ENCODE measurements around the gene YPEL1. TPM values are rescaled to one million over a fixed set of nuclear protein-coding genes. Genes with fewer than 3 reads are reported as not detected.

Gene YPEL1
- total and polyA plus RNA-seq, 2 of the 13 experiments (the other 11 are each of a cell fraction or from before 2014, with no cell fraction given) = 0.33 to 2.5 TPM

- H3K9me3 ChIP-seq (ENCODE audit: low read length) = no peaks in the 10 kb centered on the region
- 87% methylated on average over 11 of the region's 16 CpGs for WGBS (ENCODE audit: low lambda C conversion rate)
- POLR2A ChIA-PET = no interaction called here
- H3K27ac ChIP-seq (ENCODE audit: extremely low read length, insufficient read depth, low read length) = no peak overlapping the region
- FAIRE-seq (no peak), DNase-seq (ENCODE audit: low spot score) (no peak), ATAC-seq (no peak)
- H3K4me1 ChIP-seq (ENCODE audit: insufficient read depth, low read length) = no peaks in the 10 kb centered on the region
- H3K4me3 ChIP-seq (replicated peaks in 1 of 3; ENCODE audit: insufficient read depth in 1 of 3, low read depth in 2 of 3, low read length in 3 of 3) = no peak overlapping the region
- BruUV-seq (replicated peaks) = no TSS peak
- H3K79me2 ChIP-seq (ENCODE audit: insufficient read depth, low read length) = no peaks in the 10 kb centered on the region
- H3K4me2 ChIP-seq (ENCODE audit: low read depth, low read length) = no peak overlapping the region
- H3K9ac ChIP-seq (ENCODE audit: insufficient read depth, low read depth, low read length) = no peak overlapping the region
- peaks cover 26 to 69% of the 10 kb centered on the region in 2 experiments for H3K36me3 ChIP-seq (replicated peaks in 1 of 2; ENCODE audit: control insufficient read depth in 1 of 2, insufficient read depth in 2 of 2, low read length in 2 of 2)
- CTCF ChIA-PET (ENCODE audit: low intra/inter-chr PET ratio, low total read pairs) = no interaction called here
- no peaks in the 10 kb centered on the region for H4K20me1 ChIP-seq (ENCODE audit: insufficient read depth, low read length)
- TF ChIP-seq RFXAP (CRISPR knock-in tag; IDR thresholded peaks at IDR 0.05; ENCODE audit: borderline replicate concordance) = no peak
- TF ChIP-seq ZBTB42 (CRISPR knock-in tag; IDR thresholded peaks at IDR 0.05) = no peak
- no peak for TF ChIP-seq ZNF33A (CRISPR knock-in tag; IDR thresholded peaks at IDR 0.05; ENCODE audit: borderline replicate concordance)
- no peak for TF ChIP-seq ELF1 (CRISPR knock-in tag; IDR thresholded peaks at IDR 0.05)
- no peak for TF ChIP-seq JUNB (CRISPR knock-in tag; IDR thresholded peaks at IDR 0.05; ENCODE audit: borderline replicate concordance)
- TF ChIP-seq RCOR2 (CRISPR knock-in tag; IDR thresholded peaks at IDR 0.05) = no peak
- no peak for TF ChIP-seq ZNF460 (CRISPR knock-in tag; IDR thresholded peaks at IDR 0.05; ENCODE audit: borderline replicate concordance)
- TF ChIP-seq, protein P1, sequence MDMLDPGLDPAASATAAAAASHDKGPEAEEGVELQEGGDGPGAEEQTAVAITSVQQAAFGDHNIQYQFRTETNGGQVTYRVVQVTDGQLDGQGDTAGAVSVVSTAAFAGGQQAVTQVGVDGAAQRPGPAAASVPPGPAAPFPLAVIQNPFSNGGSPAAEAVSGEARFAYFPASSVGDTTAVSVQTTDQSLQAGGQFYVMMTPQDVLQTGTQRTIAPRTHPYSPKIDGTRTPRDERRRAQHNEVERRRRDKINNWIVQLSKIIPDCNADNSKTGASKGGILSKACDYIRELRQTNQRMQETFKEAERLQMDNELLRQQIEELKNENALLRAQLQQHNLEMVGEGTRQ (IDR thresholded peaks at IDR 0.05; ENCODE audit: low read depth, low read length) = no peak
- TF ChIP-seq, protein P1 (CRISPR knock-in tag; IDR thresholded peaks at IDR 0.05; ENCODE audit: borderline replicate concordance) = no peak
- no peak for TF ChIP-seq ZNF564 (CRISPR knock-in tag; IDR thresholded peaks at IDR 0.05)
- TF ChIP-seq, protein P2, sequence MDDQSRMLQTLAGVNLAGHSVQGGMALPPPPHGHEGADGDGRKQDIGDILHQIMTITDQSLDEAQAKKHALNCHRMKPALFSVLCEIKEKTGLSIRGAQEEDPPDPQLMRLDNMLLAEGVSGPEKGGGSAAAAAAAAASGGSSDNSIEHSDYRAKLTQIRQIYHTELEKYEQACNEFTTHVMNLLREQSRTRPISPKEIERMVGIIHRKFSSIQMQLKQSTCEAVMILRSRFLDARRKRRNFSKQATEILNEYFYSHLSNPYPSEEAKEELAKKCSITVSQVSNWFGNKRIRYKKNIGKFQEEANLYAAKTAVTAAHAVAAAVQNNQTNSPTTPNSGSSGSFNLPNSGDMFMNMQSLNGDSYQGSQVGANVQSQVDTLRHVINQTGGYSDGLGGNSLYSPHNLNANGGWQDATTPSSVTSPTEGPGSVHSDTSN (CRISPR knock-in tag; IDR thresholded peaks at IDR 0.05; ENCODE audit: borderline replicate concordance) = no peak
- TF ChIP-seq ZNF235 (CRISPR knock-in tag; IDR thresholded peaks at IDR 0.05; ENCODE audit: borderline replicate concordance) = no peak
- TF ChIP-seq, protein P3, sequence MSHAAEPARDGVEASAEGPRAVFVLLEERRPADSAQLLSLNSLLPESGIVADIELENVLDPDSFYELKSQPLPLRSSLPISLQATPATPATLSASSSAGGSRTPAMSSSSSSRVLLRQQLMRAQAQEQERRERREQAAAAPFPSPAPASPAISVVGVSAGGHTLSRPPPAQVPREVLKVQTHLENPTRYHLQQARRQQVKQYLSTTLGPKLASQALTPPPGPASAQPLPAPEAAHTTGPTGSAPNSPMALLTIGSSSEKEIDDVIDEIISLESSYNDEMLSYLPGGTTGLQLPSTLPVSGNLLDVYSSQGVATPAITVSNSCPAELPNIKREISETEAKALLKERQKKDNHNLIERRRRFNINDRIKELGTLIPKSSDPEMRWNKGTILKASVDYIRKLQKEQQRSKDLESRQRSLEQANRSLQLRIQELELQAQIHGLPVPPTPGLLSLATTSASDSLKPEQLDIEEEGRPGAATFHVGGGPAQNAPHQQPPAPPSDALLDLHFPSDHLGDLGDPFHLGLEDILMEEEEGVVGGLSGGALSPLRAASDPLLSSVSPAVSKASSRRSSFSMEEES (CRISPR knock-in tag; IDR thresholded peaks at IDR 0.05) = no peak
- no peak for TF ChIP-seq MYNN (CRISPR knock-in tag; IDR thresholded peaks at IDR 0.05; ENCODE audit: low read depth)
- no peak for TF ChIP-seq ZNF746 (CRISPR knock-in tag; IDR thresholded peaks at IDR 0.05)
- no peak for TF ChIP-seq SMAD1 (CRISPR knock-in tag; IDR thresholded peaks at IDR 0.05; ENCODE audit: borderline replicate concordance, low read depth)
- H3K27me3 ChIP-seq (ENCODE audit: control insufficient read depth in 1 of 2, insufficient read depth in 2 of 2, low read length in 2 of 2) = no peaks in the 10 kb centered on the region
- in situ Hi-C loops (cut with HindIII; ENCODE audit: extremely low pct_ligation_motif_present, low pct_unique_long_range_greater_than_20kb) = no loop called here
- H2AFZ ChIP-seq (ENCODE audit: low read length) = no peak overlapping the region
- intact Hi-C loops (cut with micrococcal nuclease; ENCODE audit: unreplicated experiment) = no loop called here
These were observed 43.8 kb downstream of the YPEL1 start for GRCh38 chr22:21691816-21692215.

All from HepG2 (cell line).